Neutrophil (primary cell): ENCODE data around the gene IPO11.

ENCODE experiments used
- H3K27ac ChIP-seq: fragments of 200-600 bp; sonication (generic); 2 replicates; pipeline ENCODE4 v1.5.1; 2016; ENCODE audit warnings: mild to moderate bottlenecking, moderate library complexity
- H3K27me3 ChIP-seq: fragments of 200-600 bp; sonication (generic); 2 replicates; pipeline ENCODE4 v1.6.0; 2016; ENCODE audit warnings: mild to moderate bottlenecking
- H3K36me3 ChIP-seq: fragments of 200-600 bp; sonication (generic); 2 replicates; pipeline ENCODE4 v1.5.1; 2017
- H3K4me1 ChIP-seq, 2 experiments: fragments of 200-600 bp in 1 of 2; sonication (generic) in 1 of 2; 1 replicate in 1 of 2; 2 replicates in 1 of 2; pipeline versions ENCODE4 v1.5.1 to v1.6.1; 2013 to 2016; ENCODE audit warnings: low read depth in 1 of 2, low read length in 1 of 2, mild to moderate bottlenecking in 1 of 2, moderate library complexity in 1 of 2; ENCODE audit not compliant: control insufficient read depth in 1 of 2, insufficient read depth in 1 of 2
- H3K4me3 ChIP-seq, 2 experiments: fragments of 200-600 bp in 1 of 2; sonication (generic) in 1 of 2; 1 replicate in 1 of 2; 2 replicates in 1 of 2; pipeline ENCODE4 v1.5.1; 2013 to 2016; ENCODE audit warnings: low read depth in 1 of 2, low read length in 1 of 2, mild to moderate bottlenecking in 1 of 2, moderate library complexity in 1 of 2
- H3K9me3 ChIP-seq: fragments of 200-600 bp; sonication (generic); 2 replicates; pipeline ENCODE4 v1.5.1; 2016
- CTCF ChIP-seq: fragments of 200-600 bp; sonication (generic); IDR thresholded peaks from 2 replicates; pipeline ENCODE4 v1.5.1; 2016; ENCODE audit warnings: antibody characterized with exemption

IPO11 gene

GRCh38 chr5:62645223-62645622 is 232.7 kb downstream of the IPO11 start:
- Histone ChIP-seq H3K36me3 (no peaks in the 10 kb centered on the region), H3K9me3 (no peaks in the 10 kb centered on the region), H3K4me3 (no peak overlapping the region), H3K27ac (no peak overlapping the region), H3K27me3 (no peaks in the 10 kb centered on the region), H3K4me1 (peaks cover 16 to 26% of the 10 kb centered on the region in 2 experiments)
- no peak for TF ChIP-seq CTCF

GRCh38 chr5:62647241-62647640 is 234.7 kb downstream of the IPO11 start:
- Histone ChIP-seq H3K4me3 (no peak overlapping the region), H3K36me3 (no peaks in the 10 kb centered on the region), H3K27ac (no peak overlapping the region), H3K9me3 (no peaks in the 10 kb centered on the region), H3K27me3 (no peaks in the 10 kb centered on the region), H3K4me1 (peaks cover 13 to 20% of the 10 kb centered on the region in 2 experiments)
- no peak for TF ChIP-seq CTCF

GRCh38 chr5:62649025-62649424 is 236.5 kb downstream of the IPO11 start:
- H3K27me3 ChIP-seq, result peaks cover 8% of the 10 kb centered on the region
- no peaks in the 10 kb centered on the region for H3K9me3 ChIP-seq
- no peak overlapping the region for H3K4me3 ChIP-seq
- H3K4me1 ChIP-seq, result peaks cover 8 to 13% of the 10 kb centered on the region in 2 experiments
- no peaks in the 10 kb centered on the region for H3K36me3 ChIP-seq
- no peak for TF ChIP-seq CTCF
- no peak overlapping the region for H3K27ac ChIP-seq

- no peak for TF ChIP-seq CTCF
- peaks cover 8% of the 10 kb centered on the region for H3K27me3 ChIP-seq
- no peak overlapping the region for H3K4me3 ChIP-seq
- H3K4me1 ChIP-seq, result peaks cover 7 to 8% of the 10 kb centered on the region in 2 experiments
- H3K27ac ChIP-seq, result no peak overlapping the region
- no peaks in the 10 kb centered on the region for H3K9me3 ChIP-seq
- no peaks in the 10 kb centered on the region for H3K36me3 ChIP-seq
These were observed 237.0 kb downstream of the IPO11 start for GRCh38 chr5:62649476-62650113.

GRCh38 chr5:62650197-62650596 is 237.6 kb downstream of the IPO11 start:
- Histone ChIP-seq H3K27me3 (peaks cover 8% of the 10 kb centered on the region), H3K9me3 (no peaks in the 10 kb centered on the region), H3K27ac (no peak overlapping the region), H3K4me3 (no peak overlapping the region), H3K36me3 (no peaks in the 10 kb centered on the region), H3K4me1 (peaks cover 6 to 7% of the 10 kb centered on the region in 2 experiments)
- no peak for TF ChIP-seq CTCF
